Measurements from ENCODE around the gene HHEX.

DNA sequence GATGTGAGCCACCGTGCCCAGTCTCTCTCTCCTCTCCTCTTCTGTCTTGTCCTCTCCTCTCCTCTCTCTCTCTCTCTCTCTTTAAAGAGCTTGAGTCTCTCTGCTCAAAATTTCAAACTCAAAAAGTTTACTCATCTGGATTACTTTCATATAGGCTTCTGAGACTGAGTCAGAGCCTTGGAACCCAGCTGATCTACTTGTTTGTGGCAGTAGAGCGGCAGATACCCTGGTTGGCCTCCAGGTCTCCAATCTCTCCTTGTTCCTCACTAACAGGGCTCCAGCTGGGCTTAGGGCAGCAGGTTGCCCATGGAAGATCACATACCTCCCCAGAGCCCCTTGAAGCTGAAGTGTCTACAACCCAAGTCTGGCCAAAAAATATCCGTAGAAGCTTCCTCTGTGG lies 51.0 kb downstream of the HHEX start:
- TF ChIP-seq CTCF (IDR thresholded peaks at IDR 0.05) (no peak), POLR2A (IDR thresholded peaks at IDR 0.05) (no peak)
